Activated B cell treated with CpG ODN at 0.5 μM for 24 hours (primary cell): ENCODE measurements around the gene RHOT1. TPM values are rescaled to one million over a fixed set of nuclear protein-coding genes. Genes with fewer than 3 reads are reported as not detected.

Source experiments
- ATAC-seq: fragments of 200-7000 bp; cut with Tn5 transposase; one replicate; pipeline ENCODE4 v1.10.0; 2021; ENCODE audit warnings: low read depth, mild to moderate bottlenecking, moderate library complexity
- CTCF ChIA-PET: fragments of 350-600 bp; sonication (Branson Sonifier 250); formaldehyde crosslinking; loops from one replicate; lab custom pipeline; 2021; ENCODE audit warnings: antibody characterized with exemption; lab: Charles Lee
- POLR2A ChIA-PET: fragments of 350-600 bp; sonication (Branson Sonifier 250); formaldehyde crosslinking; loops from one replicate; lab custom pipeline; 2021; ENCODE audit warnings: antibody characterized with exemption; lab: Charles Lee
- DNase-seq: peaks from one replicate; pipeline ENCODE4 v3.0.0; 2022
- H3K27ac Mint-ChIP-seq: one replicate; pipeline ENCODE4 v1.8.0; 2020; ENCODE audit warnings: mixed read lengths
- H3K27me3 Mint-ChIP-seq: one replicate; pipeline ENCODE4 v1.8.0; 2021; ENCODE audit warnings: mixed read lengths
- H3K36me3 Mint-ChIP-seq: one replicate; pipeline ENCODE4 v1.8.0; 2021; ENCODE audit warnings: low read depth, mixed read lengths
- H3K4me1 Mint-ChIP-seq: one replicate; pipeline ENCODE4 v1.8.0; 2021; ENCODE audit warnings: mixed read lengths
- H3K4me3 Mint-ChIP-seq: one replicate; pipeline ENCODE4 v1.8.0; 2020; ENCODE audit warnings: mild to moderate bottlenecking, mixed read lengths
- H3K9me3 Mint-ChIP-seq: one replicate; pipeline ENCODE4 v1.8.0; 2020; ENCODE audit warnings: mixed read lengths
- CTCF ChIP-seq: fragments of 200-600 bp; IDR thresholded peaks from one replicate; pipeline ENCODE4 v1.8.0; 2022; ENCODE audit warnings: antibody characterized with exemption, mild to moderate bottlenecking
- intact Hi-C: fragments of 100-400 bp; cut with micrococcal nuclease; formaldehyde crosslinking; loops from one replicate; pipeline ENCODE4 v1.15.1; 2024
- total RNA-seq: library from RNA; stranded (reverse); gene quantifications from 2 replicates; pipeline ENCODE4 v1.2.3, GENCODE V29; 2022

Gene RHOT1
- total RNA-seq, 1 donor from 2014 or later: 16.2 TPM

- no peak for ATAC-seq
- H3K36me3 Mint-ChIP-seq: no peaks in the 10 kb centered on the region
- no peak overlapping the region for H3K4me3 Mint-ChIP-seq
- no peaks in the 10 kb centered on the region for H3K9me3 Mint-ChIP-seq
- CTCF ChIA-PET: no interaction called here
- no peak for TF ChIP-seq CTCF
- intact Hi-C loops: no loop called here
- POLR2A ChIA-PET: no interaction called here
- no peaks in the 10 kb centered on the region for H3K27me3 Mint-ChIP-seq
- H3K27ac Mint-ChIP-seq: no peak overlapping the region
- DNase-seq: no peak
- no peaks in the 10 kb centered on the region for H3K4me1 Mint-ChIP-seq
Observed at GRCh38 chr17:32235588-32235987, 93.3 kb downstream of the RHOT1 start.

- H3K4me1 Mint-ChIP-seq: no peaks in the 10 kb centered on the region
- ATAC-seq (no peak), DNase-seq (no peak)
- intact Hi-C loops: no loop called here
- no peak overlapping the region for H3K27ac Mint-ChIP-seq
- no peaks in the 10 kb centered on the region for H3K36me3 Mint-ChIP-seq
- ChIA-PET POLR2A (no interaction called here), CTCF (no interaction called here)
- H3K27me3 Mint-ChIP-seq: no peaks in the 10 kb centered on the region
- no peaks in the 10 kb centered on the region for H3K9me3 Mint-ChIP-seq
- no peak for TF ChIP-seq CTCF
- no peak overlapping the region for H3K4me3 Mint-ChIP-seq
Observed at GRCh38 chr17:32239456-32239855, 97.2 kb downstream of the RHOT1 start.

- no peak for TF ChIP-seq CTCF
- Mint-ChIP-seq H3K4me1 (no peaks in the 10 kb centered on the region), H3K27ac (no peak overlapping the region), H3K9me3 (no peaks in the 10 kb centered on the region), H3K27me3 (no peaks in the 10 kb centered on the region), H3K36me3 (no peaks in the 10 kb centered on the region), H3K4me3 (no peak overlapping the region)
- intact Hi-C loops: no loop called here
- CTCF ChIA-PET: interaction anchor here (1.1 kb wide), 1 partner anchor 38 kb away, joined by 3 read pairs; no protein-coding TSS in a partner anchor
- ATAC-seq (no peak), DNase-seq (no peak)
- POLR2A ChIA-PET: no interaction called here
Observed at GRCh38 chr17:32240750-32241149, 98.4 kb downstream of the RHOT1 start.

- no peak overlapping the region for H3K4me3 Mint-ChIP-seq
- intact Hi-C loops: no loop called here
- ChIA-PET POLR2A (no interaction called here), CTCF (interaction anchor here (1.1 kb wide), 1 partner anchor 39 kb away, joined by 3 read pairs; no protein-coding TSS in a partner anchor)
- H3K27ac Mint-ChIP-seq: no peak overlapping the region
- no peaks in the 10 kb centered on the region for H3K36me3 Mint-ChIP-seq
- DNase-seq (no peak), ATAC-seq (no peak)
- no peak for TF ChIP-seq CTCF
- no peaks in the 10 kb centered on the region for H3K27me3 Mint-ChIP-seq
- no peaks in the 10 kb centered on the region for H3K4me1 Mint-ChIP-seq
- no peaks in the 10 kb centered on the region for H3K9me3 Mint-ChIP-seq
Observed at GRCh38 chr17:32241640-32242039, 99.3 kb downstream of the RHOT1 start.

GRCh38 chr17:32249475-32249874 lies 107.2 kb downstream of the RHOT1 start:
- ATAC-seq: no peak
- TF ChIP-seq CTCF: no peak
- no peaks in the 10 kb centered on the region for H3K9me3 Mint-ChIP-seq
- intact Hi-C loops: no loop called here
- H3K4me1 Mint-ChIP-seq: no peaks in the 10 kb centered on the region
- H3K36me3 Mint-ChIP-seq: no peaks in the 10 kb centered on the region
- no peak overlapping the region for H3K27ac Mint-ChIP-seq
- POLR2A ChIA-PET: no interaction called here
- CTCF ChIA-PET: no interaction called here
- H3K27me3 Mint-ChIP-seq: peaks cover 4% of the 10 kb centered on the region
- DNase-seq: no peak
- no peak overlapping the region for H3K4me3 Mint-ChIP-seq
